ENCODE results near the gene NRIP2.

The NRIP2 gene

DNA sequence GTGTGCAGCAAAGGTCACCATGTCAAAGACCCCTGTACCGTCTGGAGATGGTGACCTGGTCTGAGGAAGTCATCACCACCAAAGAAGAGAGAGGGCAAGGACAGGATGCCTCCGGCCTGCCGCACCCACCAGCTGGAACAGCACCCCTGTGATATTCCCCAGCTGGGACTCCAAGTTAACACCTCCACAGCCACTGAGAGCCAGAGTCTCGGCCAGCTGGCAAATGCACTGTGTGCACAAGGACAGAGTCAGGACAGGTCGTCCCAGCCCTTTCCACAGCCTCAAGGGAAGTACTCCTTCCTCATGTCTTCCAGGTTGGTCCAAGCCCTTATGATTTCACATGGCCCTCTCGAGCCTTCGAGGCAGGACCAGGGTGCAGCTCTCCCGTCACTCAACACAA, 59.4 kb downstream of the NRIP2 start:
- no peak for DNase-seq (ENCODE audit: low read depth in 2 of 2)
